Activated T-cell treated with anti-CD3 and anti-CD28 coated beads, Interleukin-2, amount 50 U/mL, for 72 hours (primary cell): Measurements from ENCODE around the gene BRD7. TPM values are rescaled to one million over a fixed set of nuclear protein-coding genes. Genes with fewer than 3 reads are reported as not detected.
A peak's percentile ranks its signal among the peaks of the same experiment; 100 is the strongest.

Source experiments
- ATAC-seq, 2 donors: fragments of 150-1000 bp; cut with Tn5 transposase; replicated peaks in 1 of 2; 2 replicates each; pipeline ENCODE4 v1.10.0; 2021; ENCODE audit warnings: moderate library complexity in 2 of 2, mild to moderate bottlenecking in 1 of 2
- DNase-seq, 2 donors: peaks; one replicate each; pipeline ENCODE4 v3.0.0; 2021 to 2022; ENCODE audit warnings: mixed read lengths in 1 of 2
- H3K27ac Mint-ChIP-seq: one replicate; pipeline ENCODE4 v1.8.0; 2022; ENCODE audit warnings: mild to moderate bottlenecking, moderate library complexity, mixed read lengths
- H3K27me3 Mint-ChIP-seq: one replicate; pipeline ENCODE4 v1.8.0; 2022; ENCODE audit warnings: low read depth, mixed read lengths
- H3K36me3 Mint-ChIP-seq, 2 donors: one replicate each; pipeline ENCODE4 v1.8.0; 2022; ENCODE audit warnings: mixed read lengths in 2 of 2, mild to moderate bottlenecking in 1 of 2; ENCODE audit not compliant: insufficient read depth in 2 of 2
- H3K4me1 Mint-ChIP-seq: one replicate; pipeline ENCODE4 v1.8.0; 2022; ENCODE audit warnings: low read depth, mixed read lengths
- H3K4me3 Mint-ChIP-seq, 2 donors: one replicate each; pipeline ENCODE4 v1.8.0; 2022; ENCODE audit warnings: mild to moderate bottlenecking in 2 of 2, mixed read lengths in 2 of 2, moderate library complexity in 2 of 2
- H3K9me3 Mint-ChIP-seq, 2 donors: one replicate each; pipeline ENCODE4 v1.8.0; 2022; ENCODE audit warnings: mixed read lengths in 2 of 2
- total RNA-seq, 2 donors: library from RNA; stranded (reverse); gene quantifications; one replicate each; pipeline ENCODE4 v1.2.3, GENCODE V29; 2022

The BRD7 gene
- total RNA-seq, 2 donors from 2014 or later = 74.8 to 84.2 TPM

- H3K27me3 Mint-ChIP-seq = no peaks in the 10 kb centered on the region
- DNase-seq (no peak), ATAC-seq (no peak)
- no peaks in the 10 kb centered on the region for H3K9me3 Mint-ChIP-seq
- no peaks in the 10 kb centered on the region for H3K4me1 Mint-ChIP-seq
- peaks cover 0 to 9% of the 10 kb centered on the region in 2 donors for H3K36me3 Mint-ChIP-seq
- no peak overlapping the region for H3K4me3 Mint-ChIP-seq
- H3K27ac Mint-ChIP-seq = no peak overlapping the region
Observed at GRCh38 chr16:50298591-50299507, 69.9 kb downstream of the BRD7 start.

DNA sequence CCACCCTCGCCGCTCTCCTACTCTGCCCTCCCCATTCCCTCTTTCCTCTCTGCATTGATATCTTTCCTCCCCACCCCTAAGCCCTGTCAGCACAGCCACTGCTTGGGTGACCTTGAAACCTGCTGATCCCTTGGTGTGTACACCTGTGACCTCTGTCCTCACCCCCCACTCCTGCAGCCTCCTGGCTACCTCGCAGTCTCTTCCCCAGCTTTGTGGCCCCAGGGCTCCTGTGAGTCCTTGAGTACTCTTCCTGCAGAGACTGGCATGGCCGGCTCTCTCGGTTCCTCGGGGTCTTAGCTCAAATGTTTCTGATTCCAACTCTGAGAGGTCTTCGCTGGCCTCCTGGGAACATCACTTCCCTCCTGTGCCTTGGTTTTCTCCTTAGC, 70.7 kb downstream of the BRD7 start:
- peaks cover 0 to 9% of the 10 kb centered on the region in 2 donors for H3K36me3 Mint-ChIP-seq
- H3K27me3 Mint-ChIP-seq = no peaks in the 10 kb centered on the region

DNA sequence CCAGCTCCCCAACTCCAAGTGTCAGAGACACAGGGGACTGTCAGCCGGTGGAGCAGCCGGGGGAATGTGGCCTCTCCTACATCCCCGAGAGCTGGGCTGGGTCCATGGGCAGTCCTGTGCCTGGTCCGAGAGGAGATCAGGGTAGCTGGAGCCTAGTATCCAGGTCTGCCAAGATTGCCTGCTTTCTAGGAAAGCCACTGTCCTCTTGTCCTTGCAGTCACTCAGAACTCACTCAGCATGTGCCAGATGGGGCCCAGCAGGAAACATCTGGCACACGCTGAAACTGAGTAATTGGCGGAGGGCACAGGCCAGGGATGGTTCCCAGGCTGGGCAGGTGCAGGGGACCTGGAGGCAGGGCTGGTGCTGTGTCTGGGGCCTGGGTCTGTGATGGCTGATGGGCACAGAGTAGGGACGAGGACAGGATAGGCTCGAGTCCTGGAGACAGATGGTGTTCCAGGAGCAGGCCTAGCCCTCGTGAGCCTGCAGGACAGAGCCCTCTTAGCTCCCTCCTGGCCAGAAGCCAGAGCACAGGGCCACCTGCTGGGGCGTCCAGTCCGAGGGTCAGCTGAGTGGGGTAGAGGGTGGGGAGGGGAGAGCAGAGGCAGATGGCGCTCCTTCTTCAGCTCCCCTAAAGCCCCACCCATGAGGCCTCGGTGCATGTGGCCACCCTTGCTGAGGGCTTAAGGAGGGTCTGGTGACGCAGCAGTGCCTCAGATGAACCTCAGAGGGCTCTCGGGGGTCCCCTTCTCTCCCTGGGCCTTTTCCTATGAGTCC, 71.3 kb downstream of the BRD7 start:
- Mint-ChIP-seq H3K27ac (no peak overlapping the region), H3K27me3 (no peaks in the 10 kb centered on the region), H3K36me3 (peaks cover 0 to 9% of the 10 kb centered on the region in 2 donors), H3K4me3 (no peak overlapping the region), H3K4me1 (no peaks in the 10 kb centered on the region), H3K9me3 (no peaks in the 10 kb centered on the region)
- DNase-seq (no peak), ATAC-seq (no peak)

More for the DNA sequence above, 70.7 kb downstream of the BRD7 start:
- no peaks in the 10 kb centered on the region for H3K4me1 Mint-ChIP-seq
- ATAC-seq (no peak), DNase-seq (no peak)
- H3K4me3 Mint-ChIP-seq = no peak overlapping the region
- no peaks in the 10 kb centered on the region for H3K9me3 Mint-ChIP-seq
- H3K27ac Mint-ChIP-seq = no peak overlapping the region

- Mint-ChIP-seq H3K9me3 (no peaks in the 10 kb centered on the region), H3K4me1 (no peaks in the 10 kb centered on the region), H3K27ac (peak overlapping the region; percentile 46), H3K36me3 (peaks cover 0 to 11% of the 10 kb centered on the region in 2 donors), H3K4me3 (no peak overlapping the region), H3K27me3 (no peaks in the 10 kb centered on the region)
- DNase-seq (no peak), ATAC-seq (no peak)
Observed at GRCh38 chr16:50296807-50297206, 72.0 kb downstream of the BRD7 start.

DNA sequence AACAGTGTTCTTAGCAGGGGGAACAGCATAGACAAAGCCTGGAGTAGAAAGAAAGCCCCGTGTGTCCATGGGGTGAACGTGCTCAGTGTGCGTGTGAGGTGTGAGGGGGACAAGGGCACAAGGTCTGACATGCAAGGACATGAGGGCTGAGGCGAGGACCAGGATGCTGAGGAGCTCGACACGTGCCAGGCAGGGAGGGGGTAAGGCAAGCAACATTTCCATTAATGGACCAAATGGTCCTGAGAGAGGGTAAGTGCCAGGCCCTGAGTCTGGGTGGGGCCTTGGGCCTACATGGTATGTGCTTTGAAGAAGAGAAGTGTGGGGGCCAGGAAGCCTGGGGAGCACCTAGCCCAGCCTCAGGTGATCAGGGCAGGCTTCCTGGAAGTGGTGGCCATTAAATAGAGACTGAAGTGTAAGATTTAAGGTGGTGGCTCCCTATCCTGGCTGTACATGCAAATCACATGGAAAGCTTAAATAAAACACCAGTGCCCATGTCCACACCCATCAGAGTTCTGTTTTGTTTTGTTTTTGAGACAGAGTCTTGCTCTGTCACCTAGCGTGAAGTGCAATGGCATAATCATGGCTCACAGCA, 73.2 kb downstream of the BRD7 start:
- DNase-seq (no peak), ATAC-seq (no peak)
- no peak overlapping the region for H3K4me3 Mint-ChIP-seq
- H3K36me3 Mint-ChIP-seq = peaks cover 0 to 10% of the 10 kb centered on the region in 2 donors
- no peaks in the 10 kb centered on the region for H3K4me1 Mint-ChIP-seq
- H3K27ac Mint-ChIP-seq = no peak overlapping the region
- no peaks in the 10 kb centered on the region for H3K9me3 Mint-ChIP-seq
- no peaks in the 10 kb centered on the region for H3K27me3 Mint-ChIP-seq

DNA sequence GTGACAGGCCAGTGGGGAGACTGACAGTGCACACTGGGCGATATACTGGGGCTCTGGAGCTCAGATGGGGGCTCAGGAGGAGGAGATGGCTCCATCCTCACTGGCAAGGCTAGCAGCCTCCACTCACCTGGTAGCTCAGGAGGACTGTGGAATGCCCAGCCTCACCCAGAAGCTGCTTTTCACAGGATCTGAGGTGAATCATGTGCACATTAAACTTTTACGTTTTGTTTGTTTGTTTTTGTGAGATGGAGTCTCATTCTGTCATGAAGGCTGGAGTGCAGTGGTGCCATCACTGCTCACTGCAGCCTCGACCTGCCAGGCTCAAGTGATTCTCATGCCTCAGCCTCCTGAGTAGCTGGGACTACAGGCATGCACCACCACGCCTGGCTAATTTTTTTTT, 73.8 kb downstream of the BRD7 start:
- Mint-ChIP-seq H3K27me3 (no peaks in the 10 kb centered on the region), H3K9me3 (no peaks in the 10 kb centered on the region), H3K27ac (no peak overlapping the region), H3K36me3 (peaks cover 2 to 10% of the 10 kb centered on the region in 2 donors), H3K4me3 (no peak overlapping the region), H3K4me1 (no peaks in the 10 kb centered on the region)
- ATAC-seq (no peak), DNase-seq (no peak)

GRCh38 chr16:50293994-50294855, 74.6 kb downstream of the BRD7 start:
- ATAC-seq (no peak), DNase-seq (no peak)
- H3K4me1 Mint-ChIP-seq = no peaks in the 10 kb centered on the region
- H3K27me3 Mint-ChIP-seq = no peaks in the 10 kb centered on the region
- H3K36me3 Mint-ChIP-seq = peaks cover 3 to 11% of the 10 kb centered on the region in 2 donors
- H3K4me3 Mint-ChIP-seq = no peak overlapping the region
- H3K9me3 Mint-ChIP-seq = no peaks in the 10 kb centered on the region
- H3K27ac Mint-ChIP-seq = peak overlapping the region; percentile 5

GRCh38 chr16:50293041-50293783, 75.6 kb downstream of the BRD7 start:
- ATAC-seq = no peak
- DNase-seq = no peak
- no peak overlapping the region for H3K27ac Mint-ChIP-seq
- peaks cover 3 to 17% of the 10 kb centered on the region in 2 donors for H3K36me3 Mint-ChIP-seq
- no peaks in the 10 kb centered on the region for H3K27me3 Mint-ChIP-seq
- H3K9me3 Mint-ChIP-seq = no peaks in the 10 kb centered on the region
- no peak overlapping the region for H3K4me3 Mint-ChIP-seq
- H3K4me1 Mint-ChIP-seq = no peaks in the 10 kb centered on the region

DNA sequence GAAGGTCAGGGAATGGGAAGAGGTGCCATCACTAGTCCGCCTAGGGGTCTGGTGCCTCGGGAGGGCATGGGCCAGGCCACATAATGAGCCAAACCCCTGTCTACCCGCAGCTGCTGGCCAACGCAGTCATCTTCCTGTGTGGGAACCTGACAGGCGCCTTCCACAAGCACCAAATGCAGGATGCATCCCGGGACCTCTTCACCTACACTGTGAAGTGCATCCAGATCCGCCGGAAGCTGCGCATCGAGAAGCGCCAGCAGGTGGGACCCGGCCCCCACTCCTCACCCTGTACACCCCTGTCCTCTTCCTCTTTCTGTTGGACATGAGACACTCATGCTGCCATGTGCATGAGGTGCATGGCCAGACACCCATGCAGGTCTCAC, 76.2 kb downstream of the BRD7 start:
- H3K9me3 Mint-ChIP-seq = no peaks in the 10 kb centered on the region
- DNase-seq = no peak
- H3K4me3 Mint-ChIP-seq = no peak overlapping the region
- ATAC-seq = no peak
- H3K27ac Mint-ChIP-seq = no peak overlapping the region
- H3K27me3 Mint-ChIP-seq = no peaks in the 10 kb centered on the region
- peaks cover 3 to 17% of the 10 kb centered on the region in 2 donors for H3K36me3 Mint-ChIP-seq
- no peaks in the 10 kb centered on the region for H3K4me1 Mint-ChIP-seq

DNA sequence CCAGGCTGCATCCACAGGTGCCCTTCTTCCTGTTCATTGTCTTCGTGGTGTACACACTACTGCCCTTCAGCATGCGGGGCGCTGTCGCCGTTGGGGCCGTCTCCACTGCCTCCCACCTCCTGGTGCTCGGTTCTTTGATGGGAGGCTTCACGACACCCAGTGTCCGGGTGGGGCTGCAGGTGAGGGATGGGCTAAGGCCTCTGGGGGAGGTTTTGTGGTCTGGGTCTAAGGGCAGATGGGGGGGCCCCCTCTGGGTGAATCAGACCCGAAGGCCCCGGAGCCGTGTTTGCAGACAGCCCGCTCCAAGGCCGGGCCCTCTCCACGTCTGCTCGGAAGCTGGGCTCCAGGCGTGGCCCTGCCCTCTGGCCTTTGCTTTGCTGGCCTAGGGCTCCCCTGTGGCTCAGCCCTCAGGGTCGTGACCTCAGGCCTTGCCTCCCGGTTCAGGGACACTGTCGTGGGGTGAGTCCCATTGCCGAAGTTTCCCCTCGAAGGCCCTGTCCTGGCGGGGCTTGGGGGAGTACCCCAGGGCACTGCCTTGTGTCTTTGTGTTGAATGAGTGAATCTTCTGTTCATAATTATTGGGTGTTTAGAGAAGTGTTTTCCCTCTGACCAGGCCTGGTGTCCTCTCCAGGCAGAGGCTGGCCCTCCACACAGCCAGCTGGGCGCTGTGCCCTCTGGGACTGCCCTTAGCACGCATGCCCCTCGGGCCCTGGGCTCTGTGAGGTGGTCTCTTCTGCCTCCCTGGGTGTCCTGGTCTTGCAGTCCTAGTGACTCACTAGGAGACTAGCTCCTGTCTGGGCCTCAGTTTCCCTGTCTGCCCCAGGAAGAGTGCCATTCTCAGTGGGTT, 76.8 kb downstream of the BRD7 start:
- H3K4me3 Mint-ChIP-seq = no peak overlapping the region
- H3K27ac Mint-ChIP-seq = peak overlapping the region; percentile 27
- peaks cover 3 to 17% of the 10 kb centered on the region in 2 donors for H3K36me3 Mint-ChIP-seq

GRCh38 chr16:50290856-50291255, 77.9 kb downstream of the BRD7 start:
- no peak overlapping the region for H3K4me3 Mint-ChIP-seq
- no peaks in the 10 kb centered on the region for H3K9me3 Mint-ChIP-seq
- peaks cover 7 to 24% of the 10 kb centered on the region in 2 donors for H3K36me3 Mint-ChIP-seq
- H3K4me1 Mint-ChIP-seq = no peaks in the 10 kb centered on the region
- H3K27ac Mint-ChIP-seq = no peak overlapping the region
- ATAC-seq (no peak), DNase-seq (no peak)
- H3K27me3 Mint-ChIP-seq = no peaks in the 10 kb centered on the region

More for the DNA sequence above, 76.8 kb downstream of the BRD7 start:
- Mint-ChIP-seq H3K27me3 (no peaks in the 10 kb centered on the region), H3K4me1 (no peaks in the 10 kb centered on the region), H3K9me3 (no peaks in the 10 kb centered on the region)
- no peak for DNase-seq
- no peak for ATAC-seq
